Measurements from ENCODE around the gene NUAK1. TPM values are rescaled to one million over a fixed set of nuclear protein-coding genes. Genes with fewer than 3 reads are reported as not detected.

Gene NUAK1
- polyA plus RNA-seq, 1 donor from 2014 or later = 8.3 TPM

DNA sequence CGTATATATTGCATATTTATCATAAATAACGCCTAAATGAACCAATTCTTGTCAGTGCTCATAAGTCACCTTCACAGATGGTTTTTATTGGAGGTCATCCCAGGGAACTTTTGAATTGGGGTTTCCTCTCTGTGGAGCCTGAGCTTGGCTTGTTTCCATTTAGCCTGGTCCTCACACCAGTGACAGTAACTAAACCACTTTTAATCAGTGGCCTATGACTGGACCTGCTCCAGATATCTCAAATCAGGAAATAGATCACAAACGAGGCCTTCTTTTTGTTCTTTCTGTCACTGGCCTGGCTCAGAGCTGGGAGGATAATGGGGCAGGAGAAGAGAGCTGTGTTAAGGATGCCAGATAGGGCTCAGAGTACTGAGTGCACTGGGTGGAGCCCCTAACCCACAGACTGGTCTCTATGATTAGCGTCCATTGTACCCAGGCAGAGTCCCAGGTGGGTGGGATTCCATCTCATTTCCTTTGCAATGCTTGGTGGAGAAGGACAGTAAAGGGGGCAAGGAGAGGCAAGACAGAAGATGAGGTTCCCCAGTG lies 92.4 kb downstream of the NUAK1 start:
- Histone ChIP-seq H3K4me3 (ENCODE audit: low read length) (no peak overlapping the region), H3K36me3 (ENCODE audit: insufficient read depth, low read length) (no peaks in the 10 kb centered on the region), H3K27me3 (ENCODE audit: insufficient read depth, low read depth, low read length) (no peaks in the 10 kb centered on the region), H3K4me2 (ENCODE audit: low read length) (no peak overlapping the region), H3K79me2 (replicated peaks; ENCODE audit: insufficient read depth, low read length) (no peaks in the 10 kb centered on the region), H3K27ac (ENCODE audit: low read length) (no peak overlapping the region), H3K9ac (ENCODE audit: low read length) (no peak overlapping the region), H4K20me1 (ENCODE audit: insufficient read depth) (no peaks in the 10 kb centered on the region), H3K9me2 (ENCODE audit: insufficient read depth, low read length) (no peaks in the 10 kb centered on the region), H2AFZ (ENCODE audit: low read depth, low read length) (no peak overlapping the region), H3K9me3 (ENCODE audit: low read length) (no peaks in the 10 kb centered on the region), H3F3A (ENCODE audit: insufficient read depth, low read length, poor library complexity, severe bottlenecking) (no peaks in the 10 kb centered on the region)
- TF ChIP-seq MXI1 (conservative IDR thresholded peaks at IDR 0.05; ENCODE audit: poor library complexity, severe bottlenecking) (no peak), POLR2AphosphoS5 (IDR thresholded peaks at IDR 0.05) (no peak), SMC3 (conservative IDR thresholded peaks at IDR 0.05; ENCODE audit: poor library complexity) (no peak), TAF1 (IDR thresholded peaks at IDR 0.05; ENCODE audit: low read depth) (no peak), RAD21 (conservative IDR thresholded peaks at IDR 0.05) (no peak), EP300 (conservative IDR thresholded peaks at IDR 0.05; ENCODE audit: poor library complexity, severe bottlenecking) (no peak), CTCF (IDR thresholded peaks at IDR 0.05; ENCODE audit: poor library complexity, severe bottlenecking) (no peak), REST (IDR thresholded peaks at IDR 0.05; ENCODE audit: borderline replicate concordance) (no peak), EZH2 (IDR thresholded peaks at IDR 0.05; ENCODE audit: borderline replicate concordance, insufficient read depth, low read length, poor library complexity, severe bottlenecking) (no peak)

DNA sequence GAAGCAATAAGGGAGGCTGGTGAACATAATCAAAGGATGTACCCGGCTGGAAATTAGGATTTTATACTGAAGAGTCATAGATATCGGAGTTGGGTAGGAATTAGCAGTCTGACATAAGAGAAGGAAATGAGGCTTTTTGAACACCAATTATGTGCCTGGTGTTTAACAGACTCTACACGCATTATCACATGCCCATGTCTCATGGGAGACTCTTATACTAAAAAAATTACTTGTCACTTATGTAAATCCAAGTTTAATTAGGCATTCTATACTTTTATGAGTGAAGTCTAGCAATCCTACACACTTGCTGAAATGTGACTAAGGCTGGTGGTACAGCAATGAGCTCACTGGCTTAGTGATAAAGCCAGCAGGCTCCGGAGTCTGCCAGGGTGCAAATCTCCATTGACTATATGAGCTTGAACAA lies 93.5 kb downstream of the NUAK1 start:
- H3K9ac ChIP-seq (ENCODE audit: low read length) = no peak overlapping the region
- H2AFZ ChIP-seq (ENCODE audit: low read depth, low read length) = no peak overlapping the region
- H3K9me2 ChIP-seq (ENCODE audit: insufficient read depth, low read length) = no peaks in the 10 kb centered on the region

More for the DNA sequence above, 93.5 kb downstream of the NUAK1 start:
- Histone ChIP-seq H3K79me2 (replicated peaks; ENCODE audit: insufficient read depth, low read length) (no peaks in the 10 kb centered on the region), H3K36me3 (ENCODE audit: insufficient read depth, low read length) (no peaks in the 10 kb centered on the region), H3K27ac (ENCODE audit: low read length) (no peak overlapping the region), H3K27me3 (ENCODE audit: insufficient read depth, low read depth, low read length) (no peaks in the 10 kb centered on the region), H3K4me2 (ENCODE audit: low read length) (no peak overlapping the region), H3K4me3 (ENCODE audit: low read length) (no peak overlapping the region), H3K9me3 (ENCODE audit: low read length) (no peaks in the 10 kb centered on the region), H4K20me1 (ENCODE audit: insufficient read depth) (no peaks in the 10 kb centered on the region), H3F3A (ENCODE audit: insufficient read depth, low read length, poor library complexity, severe bottlenecking) (no peaks in the 10 kb centered on the region)
- TF ChIP-seq RAD21 (conservative IDR thresholded peaks at IDR 0.05) (no peak), TAF1 (IDR thresholded peaks at IDR 0.05; ENCODE audit: low read depth) (no peak), SMC3 (conservative IDR thresholded peaks at IDR 0.05; ENCODE audit: poor library complexity) (no peak), CTCF (IDR thresholded peaks at IDR 0.05; ENCODE audit: poor library complexity, severe bottlenecking) (no peak), MXI1 (conservative IDR thresholded peaks at IDR 0.05; ENCODE audit: poor library complexity, severe bottlenecking) (no peak), EP300 (conservative IDR thresholded peaks at IDR 0.05; ENCODE audit: poor library complexity, severe bottlenecking) (no peak), REST (IDR thresholded peaks at IDR 0.05; ENCODE audit: borderline replicate concordance) (no peak), EZH2 (IDR thresholded peaks at IDR 0.05; ENCODE audit: borderline replicate concordance, insufficient read depth, low read length, poor library complexity, severe bottlenecking) (no peak)
